Activated naive CD8-positive, alpha-beta T cell treated with anti-CD3 and anti-CD28 coated beads, Interleukin-2, amount 50 U/mL, for 16 hours (primary cell): Measurements from ENCODE around the gene ZNF2.

ENCODE experiments used
- DNase-seq: peaks from one replicate; pipeline ENCODE4 v3.0.0-alpha.2; 2020; ENCODE audit warnings: low read depth, low spot score

The ZNF2 gene

GRCh38 chr2:95206096-95206495 lies 40.5 kb downstream of the ZNF2 start:
- DNase-seq: no peak

GRCh38 chr2:95207111-95207961 lies 41.7 kb downstream of the ZNF2 start, which contains the start of gene ZNF892:
ZNF892 (plus strand) TSS chr2:95207521; CDS start chr2:95207816, 295 bp downstream.
- peak; percentile 51 for DNase-seq

GRCh38 chr2:95208106-95208505 lies 42.5 kb downstream of the ZNF2 start:
- no peak for DNase-seq

GRCh38 chr2:95215018-95215612 lies 49.5 kb downstream of the ZNF2 start:
- DNase-seq: no peak

- DNase-seq: no peak
Observed at GRCh38 chr2:95220449-95220848, 54.8 kb downstream of the ZNF2 start.

GRCh38 chr2:95225658-95226057 lies 60.0 kb downstream of the ZNF2 start:
- no peak for DNase-seq

GRCh38 chr2:95231723-95232122 lies 66.1 kb downstream of the ZNF2 start:
- no peak for DNase-seq

- DNase-seq: no peak
Observed at GRCh38 chr2:95232232-95232631, 66.6 kb downstream of the ZNF2 start.
